Activated T-cell treated with anti-CD3 and anti-CD28 coated beads for 48 hours (primary cell): Measurements from ENCODE around the gene ABI3.

Experiments used
- DNase-seq: peaks from one replicate; pipeline ENCODE4 v3.0.0-alpha.2; 2020; ENCODE audit warnings: low read depth

The ABI3 gene

GRCh38 chr17:49197346-49197998 lies 13.0 kb upstream of the ABI3 start:
- DNase-seq: no peak

GRCh38 chr17:49198211-49198610 lies 12.3 kb upstream of the ABI3 start:
- no peak for DNase-seq

GRCh38 chr17:49200423-49201083 lies 10.0 kb upstream of the ABI3 start:
- DNase-seq: no peak

GRCh38 chr17:49201481-49201927 lies 9.0 kb upstream of the ABI3 start:
- DNase-seq: no peak

GRCh38 chr17:49203796-49204195 lies 6.7 kb upstream of the ABI3 start:
- DNase-seq: no peak

DNA sequence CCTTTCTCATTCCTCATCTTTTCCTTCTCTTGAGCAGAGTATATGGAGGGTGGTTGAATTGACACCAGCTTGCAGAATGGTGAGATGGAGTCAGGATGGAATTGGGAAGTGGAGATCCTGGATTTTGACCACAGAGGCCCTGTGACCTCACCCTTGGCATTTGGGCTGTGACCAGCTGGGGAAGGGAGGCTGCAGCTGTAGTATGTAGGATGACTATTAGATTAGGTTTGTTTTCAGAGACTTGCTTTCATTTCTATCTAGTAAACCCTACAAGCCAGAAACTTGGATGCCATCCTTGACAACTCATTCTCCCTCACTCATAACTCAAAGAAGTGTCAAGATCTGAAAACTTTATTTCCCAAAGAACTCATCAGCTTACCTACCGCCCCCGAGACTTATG lies 6.0 kb upstream of the ABI3 start:
- no peak for DNase-seq

DNA sequence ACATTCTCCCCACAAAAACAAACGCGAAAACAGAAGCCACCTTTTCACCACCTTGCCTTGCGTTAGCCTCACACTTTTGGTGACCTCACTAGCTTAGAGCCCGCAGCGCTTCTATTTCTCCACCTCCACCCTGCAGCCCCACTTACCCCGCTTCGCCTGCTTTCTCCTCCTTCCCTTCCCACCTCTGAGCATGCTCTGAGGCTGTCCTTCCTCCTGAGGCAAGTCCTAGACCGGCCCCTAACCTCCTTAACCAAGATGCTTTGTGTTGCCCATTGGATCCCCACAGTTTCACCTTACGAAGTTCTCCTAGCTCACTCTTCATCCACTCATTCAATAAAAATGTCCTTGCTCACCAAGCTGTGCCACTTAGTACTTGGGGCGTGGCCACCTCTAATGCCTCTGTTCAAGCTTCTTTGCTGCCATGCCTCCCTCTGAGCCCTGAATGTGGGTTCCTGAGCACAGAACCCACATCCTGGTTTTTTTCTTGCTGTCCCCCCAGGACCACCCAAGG lies 1.4 kb upstream of the ABI3 start:
- DNase-seq: no peak

DNA sequence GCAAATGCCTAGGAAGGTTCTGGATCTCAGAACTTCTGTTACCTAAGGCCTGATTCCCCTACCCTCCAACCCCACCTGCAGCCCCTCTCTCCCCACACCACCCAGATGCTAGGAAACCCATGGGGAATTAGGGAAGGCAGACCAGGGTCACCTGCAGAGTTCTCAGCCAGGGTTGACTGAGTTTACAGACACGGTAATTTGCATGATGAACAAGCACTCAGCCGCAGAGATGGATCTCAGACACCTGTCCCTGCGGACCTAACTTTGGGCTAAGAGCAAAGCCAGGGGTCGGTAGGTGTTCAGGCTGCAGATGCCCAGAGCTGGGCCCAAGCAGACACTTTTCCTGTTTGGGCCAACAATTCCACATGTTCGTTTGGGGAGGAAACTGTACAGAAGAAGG lies 2.9 kb downstream of the ABI3 start:
- DNase-seq: no peak

DNA sequence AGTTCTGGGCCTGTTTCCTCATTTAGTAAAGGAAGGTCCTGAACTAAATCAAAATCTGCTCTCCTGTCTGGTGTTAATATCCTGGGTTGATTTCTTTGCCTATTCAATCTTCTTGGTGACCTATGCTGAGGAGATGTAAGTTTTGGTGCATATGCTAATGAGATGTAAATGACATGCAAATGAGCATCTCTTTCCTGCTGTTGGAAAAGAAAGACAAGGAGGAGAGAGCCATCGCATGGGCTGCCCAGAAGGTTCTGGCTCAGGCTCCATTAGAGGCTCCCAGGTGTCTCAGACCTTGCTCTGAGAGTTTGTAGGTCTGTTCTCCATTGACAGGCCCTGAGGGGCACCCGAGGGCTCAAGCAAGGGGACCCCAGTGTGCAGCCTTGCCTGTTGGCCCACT lies 3.3 kb downstream of the ABI3 start:
- no peak for DNase-seq

DNA sequence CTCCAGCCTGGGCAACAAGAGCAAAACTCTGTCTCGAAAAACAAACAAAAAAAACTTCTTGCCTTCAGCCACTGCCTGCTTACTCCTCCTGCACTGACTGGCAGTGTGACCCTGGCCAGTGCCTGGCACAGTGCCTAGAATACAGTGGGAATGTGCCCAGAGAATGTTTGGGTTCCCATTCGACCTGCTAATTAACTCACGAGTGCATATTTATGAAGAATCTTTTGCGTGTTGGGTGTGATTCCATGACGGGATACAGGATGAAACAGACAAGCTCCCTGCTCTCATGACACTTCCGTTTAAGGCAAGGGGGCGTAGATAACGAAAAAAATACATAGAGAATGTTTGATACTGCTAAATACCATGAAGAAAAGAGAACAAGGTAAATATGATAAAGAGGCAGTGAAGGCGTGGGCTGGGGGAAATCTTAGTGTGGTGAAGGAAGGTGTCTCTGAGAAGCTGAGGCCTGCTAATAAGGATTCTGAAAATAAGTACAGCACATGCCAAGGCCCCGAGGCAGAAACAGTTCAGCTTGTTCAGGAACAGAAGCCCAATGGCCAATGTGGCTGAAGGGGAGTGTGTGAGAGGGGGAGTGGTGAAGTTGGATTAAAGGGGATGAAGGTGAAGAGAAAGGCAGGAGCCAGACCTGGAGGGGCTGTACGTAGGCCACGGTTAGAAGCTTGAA lies 4.3 kb downstream of the ABI3 start:
- DNase-seq: no peak

- no peak for DNase-seq
These were observed 6.0 kb downstream of the ABI3 start for GRCh38 chr17:49216482-49216881.

DNA sequence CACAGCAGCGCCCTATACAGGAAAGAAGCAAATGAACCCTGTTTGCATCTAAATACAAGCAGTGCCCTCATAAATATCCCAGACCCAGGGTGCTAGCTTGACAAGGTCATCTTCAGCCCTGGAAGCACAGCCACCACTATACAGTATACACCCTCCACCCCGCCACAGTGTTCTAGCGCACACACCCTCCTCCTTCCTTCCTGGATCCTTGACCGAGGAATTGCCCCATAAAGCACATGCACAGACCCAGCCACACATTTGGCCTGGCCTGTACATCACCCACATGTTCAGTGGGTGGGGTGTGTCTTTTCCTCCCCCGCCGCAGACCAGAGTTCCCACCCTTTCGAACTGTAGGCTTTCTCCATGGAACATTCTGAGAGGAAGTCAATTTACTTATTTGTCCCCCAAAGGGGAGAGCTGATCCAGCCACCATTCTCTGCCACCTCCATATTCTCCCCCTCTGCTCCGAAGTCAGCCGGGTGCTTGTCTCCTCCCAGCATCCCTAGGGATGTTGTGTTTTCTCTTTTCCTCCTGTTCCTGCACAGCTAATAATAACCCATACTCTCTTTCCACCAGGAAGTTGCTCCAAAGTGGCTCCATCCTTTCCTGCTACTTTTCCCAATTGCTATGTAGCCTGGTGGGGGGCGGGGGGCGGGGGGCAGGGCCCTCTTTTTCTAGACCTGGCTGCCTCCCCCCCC lies 6.6 kb downstream of the ABI3 start:
- no peak for DNase-seq

DNA sequence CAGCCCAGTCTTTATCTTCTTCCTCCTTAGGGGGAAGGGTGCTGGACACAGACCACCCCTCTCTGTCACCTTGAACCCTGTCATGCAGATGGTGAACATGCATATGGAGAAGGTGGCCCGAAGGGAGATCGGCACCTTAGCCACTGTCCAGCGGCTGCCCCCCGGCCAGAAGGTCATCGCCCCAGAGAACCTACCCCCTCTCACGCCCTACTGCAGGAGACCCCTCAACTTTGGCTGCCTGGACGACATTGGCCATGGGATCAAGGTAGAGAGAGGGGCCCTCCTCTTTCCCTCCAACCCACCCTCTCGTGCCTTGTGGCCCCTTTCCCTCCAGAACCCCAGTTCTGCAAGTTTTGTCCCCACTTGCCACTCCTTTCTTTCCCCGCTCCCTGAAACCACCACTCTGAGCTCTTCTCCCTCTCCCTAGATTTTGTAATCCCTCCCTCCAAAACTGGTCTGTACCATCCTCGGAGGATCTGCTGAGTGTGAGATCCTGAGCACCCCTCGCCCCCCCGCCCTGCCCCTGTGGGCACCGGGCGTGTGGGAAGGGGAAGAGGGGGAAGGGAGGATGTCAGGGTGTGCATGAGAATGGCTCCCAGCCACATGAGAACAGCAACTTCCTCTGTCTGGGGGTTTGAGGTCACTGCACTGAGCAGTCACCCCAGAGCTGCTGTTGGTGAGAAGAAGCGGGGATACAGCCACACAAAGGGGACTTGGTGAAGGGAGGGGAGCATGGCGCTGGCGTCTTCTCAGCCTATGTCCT lies 7.3 kb downstream of the ABI3 start:
- no peak for DNase-seq

GRCh38 chr17:49218941-49219913 lies 8.7 kb downstream of the ABI3 start:
- no peak for DNase-seq

- DNase-seq: no peak
These were observed 9.5 kb downstream of the ABI3 start for GRCh38 chr17:49219987-49220386.

- no peak for DNase-seq
These were observed 12.6 kb downstream of the ABI3 start for GRCh38 chr17:49223168-49223516.

DNA sequence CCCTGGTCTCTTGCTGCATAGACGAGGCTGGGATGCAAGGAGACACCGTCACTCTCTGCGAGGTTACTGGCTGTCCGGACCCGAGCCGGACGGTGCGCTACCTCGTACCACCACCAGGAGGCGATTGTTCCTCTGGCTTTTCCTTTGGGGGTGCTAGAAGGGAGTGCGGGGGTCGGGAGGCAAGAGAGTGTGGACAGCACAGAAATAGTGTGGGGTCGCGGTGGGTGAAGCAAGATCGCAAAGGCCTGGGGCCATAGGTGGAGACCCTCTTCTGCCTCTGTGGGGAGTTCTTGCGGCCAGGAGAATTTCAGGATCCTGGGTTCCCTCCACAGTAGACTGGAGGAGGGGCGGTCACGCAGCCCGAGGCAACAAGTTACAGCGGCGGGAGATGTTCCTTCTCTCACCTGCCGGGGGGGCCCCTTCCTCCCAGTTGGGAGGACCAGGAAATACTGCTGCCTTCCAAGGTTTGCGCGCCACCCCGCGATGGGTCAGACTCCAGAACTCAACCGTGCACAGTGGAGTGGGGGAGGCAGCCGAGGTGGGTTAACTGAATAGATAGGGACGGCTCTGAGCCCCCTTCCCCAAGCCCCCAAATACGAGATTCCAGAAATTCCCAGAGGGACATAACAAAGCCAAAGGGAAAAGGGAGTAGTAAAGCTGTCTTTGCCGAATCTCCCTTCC lies 13.2 kb downstream of the ABI3 start:
- peak; percentile 68 for DNase-seq

- DNase-seq: no peak
These were observed 13.9 kb downstream of the ABI3 start for GRCh38 chr17:49224198-49224996.

DNA sequence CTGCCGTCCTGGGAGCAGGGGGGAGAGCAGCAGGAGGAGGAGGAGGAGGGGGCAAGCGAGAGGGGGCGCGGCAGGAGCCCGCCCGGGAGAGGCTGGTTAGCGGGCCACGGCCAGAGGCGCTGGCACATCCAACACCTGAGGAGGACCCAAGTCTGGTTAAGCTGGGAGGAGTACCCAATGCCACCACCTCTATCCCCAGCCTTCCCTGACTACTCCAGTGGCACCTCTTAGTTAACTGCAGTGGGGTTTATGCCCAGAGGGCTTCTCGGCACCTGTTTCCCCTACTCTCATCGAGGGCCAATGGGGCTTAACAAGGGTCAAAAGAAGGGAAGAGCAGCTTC lies 14.5 kb downstream of the ABI3 start:
- DNase-seq: no peak
